K562 (cell line): ENCODE results near the gene PAH. TPM values are rescaled to one million over a fixed set of nuclear protein-coding genes. Genes with fewer than 3 reads are reported as not detected.

ENCODE experiments used
- CBX5 ChIP-seq: IDR thresholded peaks from 2 replicates; pipeline ENCODE4 v1.6.1; 2014; ENCODE audit warnings: low read depth, borderline replicate concordance
- CREB3L1 ChIP-seq: fragments of 450-650 bp; IDR thresholded peaks from 2 replicates; pipeline ENCODE4 v1.6.1; 2014; ENCODE audit warnings: low read depth, mild to moderate bottlenecking, moderate library complexity, borderline replicate concordance
- E2F1 ChIP-seq: sonication (generic); formaldehyde crosslinking; IDR thresholded peaks from 2 replicates; pipeline ENCODE4 v1.8.1; 2023; ENCODE audit warnings: mild to moderate bottlenecking, missing genetic modification reagents, moderate library complexity
- E2F8 ChIP-seq: fragments of 450-650 bp; IDR thresholded peaks from 2 replicates; pipeline ENCODE4 v1.7.1; 2018; ENCODE audit warnings: mild to moderate bottlenecking, low read depth; ENCODE audit not compliant: partially characterized antibody
- MIER1 ChIP-seq: fragments of 450-650 bp; IDR thresholded peaks from 2 replicates; pipeline ENCODE4 v1.6.1; 2016; ENCODE audit warnings: antibody characterized with exemption, mild to moderate bottlenecking, low read depth
- NCOA6 ChIP-seq: fragments of 450-650 bp; IDR thresholded peaks from 2 replicates; pipeline ENCODE4 v1.6.1; 2017; ENCODE audit warnings: mild to moderate bottlenecking
- RUNX1 ChIP-seq: sonication (generic); IDR thresholded peaks from 2 replicates; pipeline ENCODE4 v1.6.1; 2016; ENCODE audit warnings: antibody characterized with exemption, low read depth
- SRSF3 ChIP-seq: fragments of 200-400 bp; formaldehyde crosslinking; IDR thresholded peaks from 2 replicates; pipeline ENCODE4 v1.6.1; 2016; ENCODE audit warnings: mild to moderate bottlenecking, low read length, moderate library complexity; ENCODE audit not compliant: insufficient read depth
- TAF7 ChIP-seq: fragments of 450-650 bp; IDR thresholded peaks from 2 replicates; pipeline ENCODE4 v1.6.1; 2016; ENCODE audit warnings: missing genetic modification characterization, missing compliant biosample characterization
- TEAD2 ChIP-seq: fragments of 450-650 bp; IDR thresholded peaks from 2 replicates; pipeline ENCODE4 v1.6.1; 2016; ENCODE audit warnings: missing genetic modification characterization, control low read depth, missing compliant biosample characterization
- ZFP91 ChIP-seq: sonication (generic); formaldehyde crosslinking; IDR thresholded peaks from 2 replicates; pipeline ENCODE4 v1.8.0; 2022; ENCODE audit warnings: mild to moderate bottlenecking, missing genetic modification reagents
- ZNF511 ChIP-seq: sonication (generic); formaldehyde crosslinking; IDR thresholded peaks from 2 replicates; pipeline ENCODE4 v1.8.0; 2022; ENCODE audit warnings: mild to moderate bottlenecking, missing genetic modification reagents
- polyA plus RNA-seq, 8 experiments: library from polyadenylated mRNA; depleted of rRNA in 4 of 8; stranded (reverse) in 5 of 8; unstranded in 3 of 8; fragments of >200 nt; fragmentation: Nextera tagmentation in 2 of 8; fragmentation: Illumina TruSeq in 1 of 8; extraction: Ambion mirVana in 2 of 8; extraction: Trizol in 1 of 8; gene quantifications; 2 replicates each; pipeline versions ENCODE4 v1.2.1 to v1.2.3, GENCODE V29; 2011 to 2014; ENCODE audit warnings: inconsistent platforms in 1 of 8, missing spikeins in 1 of 8
- total RNA-seq, 7 experiments: library from RNA; depleted of rRNA in 6 of 7; stranded (reverse); fragments of >200 nt in 6 of 7; fragmentation: Illumina TruSeq in 2 of 7; extraction: Trizol in 2 of 7; gene quantifications; 2 replicates each; pipeline versions ENCODE4 v1.2.1 to v1.2.3, GENCODE V29; 2011 to 2021; ENCODE audit warnings: low replicate concordance in 1 of 7

PAH gene
- total and polyA plus RNA-seq, 9 of the 15 experiments (the other 6 are each of a cell fraction or from before 2014, with no cell fraction given): 0.13 to 0.75 (median 0.69) TPM; not detected in 6

GRCh38 chr12:102824218-102824835 lies 92.7 kb downstream of the PAH start (continued):
- TF ChIP-seq E2F8 (no peak), TEAD2 (tag) (no peak), SRSF3 (no peak), MIER1 (peak; percentile 84), RUNX1 (no peak), CREB3L1 (no peak), ZFP91 (no peak), ZNF511 (CRISPR knock-in tag) (peak; percentile 57; the same call in 1 of the 2 replicates), E2F1 (CRISPR knock-in tag) (no peak), CBX5 (no peak), NCOA6 (no peak), TAF7 (tag) (no peak)
